Measurements from ENCODE around the gene PGAP1. TPM values are rescaled to one million over a fixed set of nuclear protein-coding genes. Genes with fewer than 3 reads are reported as not detected.

Gene PGAP1
- total RNA-seq, 1 donor from 2014 or later: 22.8 TPM

- no peaks in the 10 kb centered on the region for H3K36me3 ChIP-seq (ENCODE audit: insufficient read depth, low read length)
- no peaks in the 10 kb centered on the region for H3K4me1 ChIP-seq (ENCODE audit: insufficient read depth, low read length)
- no peaks in the 10 kb centered on the region for H3K9me3 ChIP-seq (ENCODE audit: insufficient read depth, low read depth, low read length)
- DNase-seq (ENCODE audit: low read depth) (no peak), FAIRE-seq (no peak)
- H3K27ac Mint-ChIP-seq (ENCODE audit: unreplicated experiment): no peak overlapping the region
- H3K9ac ChIP-seq (ENCODE audit: low read length): no peak overlapping the region
- H3K27ac ChIP-seq (ENCODE audit: low read depth, low read length): no peak overlapping the region
- no peak overlapping the region for H2AFZ ChIP-seq (ENCODE audit: low read depth, low read length)
- no peaks in the 10 kb centered on the region for H3K27me3 Mint-ChIP-seq (ENCODE audit: low read depth, unreplicated experiment)
- H3K79me2 ChIP-seq (ENCODE audit: insufficient read depth, low read length): no peaks in the 10 kb centered on the region
- no peaks in the 10 kb centered on the region for H3K4me1 Mint-ChIP-seq (ENCODE audit: low read depth, unreplicated experiment)
- H3K4me2 ChIP-seq (ENCODE audit: low read length): no peak overlapping the region
- peaks cover 1% of the 10 kb centered on the region for H3K36me3 Mint-ChIP-seq (ENCODE audit: low read depth, unreplicated experiment)
- H3K4me3 ChIP-seq (ENCODE audit: insufficient read depth, low read depth, low read length): no peak overlapping the region
- TF ChIP-seq EZH2 (IDR thresholded peaks at IDR 0.05; ENCODE audit: insufficient read depth, low read length): no peak
- no peak for TF ChIP-seq CTCF (IDR thresholded peaks at IDR 0.05; ENCODE audit: insufficient read depth, low read depth, low read length)
- H4K20me1 ChIP-seq (ENCODE audit: insufficient read depth, low read length): no peaks in the 10 kb centered on the region
- H3K9me3 Mint-ChIP-seq (ENCODE audit: unreplicated experiment): no peaks in the 10 kb centered on the region
- H3K27me3 ChIP-seq (ENCODE audit: insufficient read depth, low read length): no peaks in the 10 kb centered on the region
- H3K4me3 Mint-ChIP-seq (ENCODE audit: unreplicated experiment): no peak overlapping the region
These were observed 73.0 kb downstream of the PGAP1 start for GRCh38 chr2:196853301-196854087.

GRCh38 chr2:196851088-196851487 is 75.4 kb downstream of the PGAP1 start:
- Mint-ChIP-seq H3K27me3 (ENCODE audit: low read depth, unreplicated experiment) (no peaks in the 10 kb centered on the region), H3K4me1 (ENCODE audit: low read depth, unreplicated experiment) (no peaks in the 10 kb centered on the region), H3K27ac (ENCODE audit: unreplicated experiment) (no peak overlapping the region), H3K9me3 (ENCODE audit: unreplicated experiment) (no peaks in the 10 kb centered on the region), H3K4me3 (ENCODE audit: unreplicated experiment) (no peak overlapping the region), H3K36me3 (ENCODE audit: low read depth, unreplicated experiment) (no peaks in the 10 kb centered on the region)
- H3K27me3 ChIP-seq (ENCODE audit: insufficient read depth, low read length): no peaks in the 10 kb centered on the region
- no peak overlapping the region for H3K27ac ChIP-seq (ENCODE audit: low read depth, low read length)
- no peaks in the 10 kb centered on the region for H3K79me2 ChIP-seq (ENCODE audit: insufficient read depth, low read length)
- no peak overlapping the region for H3K4me2 ChIP-seq (ENCODE audit: low read length)
- TF ChIP-seq CTCF (IDR thresholded peaks at IDR 0.05; ENCODE audit: insufficient read depth, low read depth, low read length) (no peak), EZH2 (IDR thresholded peaks at IDR 0.05; ENCODE audit: insufficient read depth, low read length) (no peak)
- H3K4me1 ChIP-seq (ENCODE audit: insufficient read depth, low read length): no peaks in the 10 kb centered on the region
- H2AFZ ChIP-seq (ENCODE audit: low read depth, low read length): no peak overlapping the region
- no peaks in the 10 kb centered on the region for H3K9me3 ChIP-seq (ENCODE audit: insufficient read depth, low read depth, low read length)
- no peak for FAIRE-seq
- no peaks in the 10 kb centered on the region for H3K36me3 ChIP-seq (ENCODE audit: insufficient read depth, low read length)
- no peak for DNase-seq (ENCODE audit: low read depth)
- H3K9ac ChIP-seq (ENCODE audit: low read length): no peak overlapping the region
- no peak overlapping the region for H3K4me3 ChIP-seq (ENCODE audit: insufficient read depth, low read depth, low read length)
- no peaks in the 10 kb centered on the region for H4K20me1 ChIP-seq (ENCODE audit: insufficient read depth, low read length)

GRCh38 chr2:196849895-196850294 is 76.6 kb downstream of the PGAP1 start:
- Histone ChIP-seq H3K36me3 (ENCODE audit: insufficient read depth, low read length) (no peaks in the 10 kb centered on the region), H3K27ac (ENCODE audit: low read depth, low read length) (no peak overlapping the region), H3K4me1 (ENCODE audit: insufficient read depth, low read length) (no peaks in the 10 kb centered on the region), H2AFZ (ENCODE audit: low read depth, low read length) (no peak overlapping the region), H3K4me3 (ENCODE audit: insufficient read depth, low read depth, low read length) (no peak overlapping the region), H3K9me3 (ENCODE audit: insufficient read depth, low read depth, low read length) (no peaks in the 10 kb centered on the region), H3K9ac (ENCODE audit: low read length) (no peak overlapping the region), H4K20me1 (ENCODE audit: insufficient read depth, low read length) (no peaks in the 10 kb centered on the region), H3K79me2 (ENCODE audit: insufficient read depth, low read length) (no peaks in the 10 kb centered on the region), H3K27me3 (ENCODE audit: insufficient read depth, low read length) (no peaks in the 10 kb centered on the region), H3K4me2 (ENCODE audit: low read length) (no peak overlapping the region)
- DNase-seq (ENCODE audit: low read depth): peak; percentile 20
- peak; percentile 37 for FAIRE-seq
- H3K4me3 Mint-ChIP-seq (ENCODE audit: unreplicated experiment): no peak overlapping the region
- TF ChIP-seq CTCF (IDR thresholded peaks at IDR 0.05; ENCODE audit: insufficient read depth, low read depth, low read length): peak; percentile 43
- TF ChIP-seq EZH2 (IDR thresholded peaks at IDR 0.05; ENCODE audit: insufficient read depth, low read length): no peak
- no peaks in the 10 kb centered on the region for H3K27me3 Mint-ChIP-seq (ENCODE audit: low read depth, unreplicated experiment)
- H3K36me3 Mint-ChIP-seq (ENCODE audit: low read depth, unreplicated experiment): no peaks in the 10 kb centered on the region
- H3K9me3 Mint-ChIP-seq (ENCODE audit: unreplicated experiment): no peaks in the 10 kb centered on the region
- no peak overlapping the region for H3K27ac Mint-ChIP-seq (ENCODE audit: unreplicated experiment)
- no peaks in the 10 kb centered on the region for H3K4me1 Mint-ChIP-seq (ENCODE audit: low read depth, unreplicated experiment)
